H9 (cell line): ENCODE measurements around the gene ZNF382. TPM values are rescaled to one million over a fixed set of nuclear protein-coding genes. Genes with fewer than 3 reads are reported as not detected.
A peak's percentile ranks its signal among the peaks of the same experiment; 100 is the strongest.

Source experiments
- DNase-seq: peaks from one replicate; pipeline ENCODE4 v3.0.0-alpha.2; 2017
- H2AFZ ChIP-seq: one replicate; pipeline ENCODE4 v1.6.1; 2013; ENCODE audit warnings: mild to moderate bottlenecking, low read length, control low read depth, moderate library complexity
- H2AK5ac ChIP-seq: 2 replicates; pipeline ENCODE4 v1.6.1; 2013; ENCODE audit warnings: low read length, control low read depth, mixed read lengths; ENCODE audit not compliant: insufficient read length
- H2BK120ac ChIP-seq: one replicate; pipeline ENCODE4 v1.6.1; 2013; ENCODE audit warnings: low read depth, mild to moderate bottlenecking, low read length, control low read depth, inconsistent platforms; ENCODE audit not compliant: poor library complexity, severe bottlenecking
- H2BK12ac ChIP-seq: 2 replicates; pipeline ENCODE4 v1.6.1; 2013; ENCODE audit warnings: low read length, control low read depth, mixed read lengths, low read depth; ENCODE audit not compliant: insufficient read length
- H2BK15ac ChIP-seq: 2 replicates; pipeline ENCODE4 v1.6.1; 2013; ENCODE audit warnings: low read depth, low read length, control low read depth
- H2BK20ac ChIP-seq: one replicate; pipeline ENCODE4 v1.6.1; 2013; ENCODE audit warnings: low read depth, mild to moderate bottlenecking, low read length, control low read depth, inconsistent platforms; ENCODE audit not compliant: poor library complexity, severe bottlenecking
- H2BK5ac ChIP-seq: 2 replicates; pipeline ENCODE4 v1.6.1; 2013; ENCODE audit warnings: low read length, control low read depth, mixed read lengths; ENCODE audit not compliant: insufficient read length
- H3K14ac ChIP-seq: 2 replicates; pipeline ENCODE4 v1.6.1; 2013; ENCODE audit warnings: low read length, control low read depth; ENCODE audit not compliant: insufficient read depth
- H3K18ac ChIP-seq: 2 replicates; pipeline ENCODE4 v1.6.1; 2013; ENCODE audit warnings: low read depth, mild to moderate bottlenecking, mixed read lengths, low read length, control low read depth; ENCODE audit not compliant: insufficient read length
- H3K23ac ChIP-seq: 2 replicates; pipeline ENCODE4 v1.6.1; 2013; ENCODE audit warnings: low read length, control low read depth, mixed read lengths, low read depth; ENCODE audit not compliant: insufficient read length
- H3K23me2 ChIP-seq: 2 replicates; pipeline ENCODE4 v1.6.1; 2013; ENCODE audit warnings: low read depth, mild to moderate bottlenecking, mixed read lengths, low read length, control low read depth; ENCODE audit not compliant: insufficient read length, poor library complexity, severe bottlenecking
- H3K27ac ChIP-seq: 2 replicates; pipeline ENCODE4 v1.5.1; 2013; ENCODE audit warnings: low read length, control low read depth, mixed read lengths, low read depth; ENCODE audit not compliant: insufficient read length
- H3K27me3 ChIP-seq: 2 replicates; pipeline ENCODE4 v1.6.1; 2013; ENCODE audit warnings: low read length, control low read depth, inconsistent platforms; ENCODE audit not compliant: insufficient read depth
- H3K4ac ChIP-seq: 2 replicates; pipeline ENCODE4 v1.6.1; 2013; ENCODE audit warnings: low read depth, mild to moderate bottlenecking, control low read depth, inconsistent platforms, low read length, moderate library complexity
- H3K4me1 ChIP-seq: 2 replicates; pipeline ENCODE4 v1.6.1; 2013; ENCODE audit warnings: low read length, control low read depth, inconsistent platforms; ENCODE audit not compliant: insufficient read depth
- H3K4me2 ChIP-seq: 2 replicates; pipeline ENCODE4 v1.6.1; 2013; ENCODE audit warnings: low read length, control low read depth, mixed read lengths; ENCODE audit not compliant: insufficient read length, insufficient read depth
- H3K56ac ChIP-seq: 2 replicates; pipeline ENCODE4 v1.6.1; 2013; ENCODE audit warnings: low read depth, mild to moderate bottlenecking, mixed read lengths, low read length, control low read depth; ENCODE audit not compliant: insufficient read length
- H3K79me1 ChIP-seq: 2 replicates; pipeline ENCODE4 v1.6.1; 2013; ENCODE audit warnings: low read depth, mild to moderate bottlenecking, moderate library complexity, low read length, control low read depth, inconsistent platforms; ENCODE audit not compliant: insufficient read depth, poor library complexity, severe bottlenecking
- H3K79me2 ChIP-seq: 2 replicates; pipeline ENCODE4 v1.6.1; 2013; ENCODE audit warnings: low read length, control low read depth, inconsistent platforms; ENCODE audit not compliant: insufficient read depth
- H3K9ac ChIP-seq: 2 replicates; pipeline ENCODE4 v1.6.1; 2013; ENCODE audit warnings: low read length, control low read depth, mixed read lengths; ENCODE audit not compliant: insufficient read length; ENCODE audit errors: extremely low read depth
- H3K9me3 ChIP-seq: one replicate; pipeline ENCODE4 v1.6.1; 2013; ENCODE audit warnings: low read depth, low read length, inconsistent platforms; ENCODE audit not compliant: control insufficient read depth
- H3T11ph ChIP-seq: one replicate; pipeline ENCODE4 v1.6.1; 2013; ENCODE audit warnings: mild to moderate bottlenecking, low read length, control low read depth, inconsistent platforms
- H4K20me1 ChIP-seq: one replicate; pipeline ENCODE4 v1.6.1; 2013; ENCODE audit not compliant: control insufficient read depth, insufficient read length, insufficient read depth
- H4K5ac ChIP-seq: 2 replicates; pipeline ENCODE4 v1.6.1; 2013; ENCODE audit warnings: low read depth, mild to moderate bottlenecking, mixed read lengths, low read length, control low read depth; ENCODE audit not compliant: insufficient read length
- H4K8ac ChIP-seq: replicated peaks from 2 replicates; pipeline ENCODE4 v1.6.1; 2013; ENCODE audit warnings: low read length, control low read depth, mixed read lengths, low read depth; ENCODE audit not compliant: insufficient read length
- H4K91ac ChIP-seq: 2 replicates; pipeline ENCODE4 v1.6.1; 2013; ENCODE audit warnings: low read depth, mild to moderate bottlenecking, moderate library complexity, mixed read lengths, low read length, control low read depth; ENCODE audit not compliant: insufficient read length
- H3K27ac Mint-ChIP-seq, 3 experiments: 2 replicates in 2 of 3; 3 replicates in 1 of 3; pipeline ENCODE4 v1.8.0; 2020 to 2021; ENCODE audit warnings: mixed read lengths in 3 of 3, mild to moderate bottlenecking in 1 of 3, moderate library complexity in 1 of 3
- H3K27me3 Mint-ChIP-seq: 2 replicates; pipeline ENCODE4 v1.8.0; 2021; ENCODE audit warnings: low read depth, mild to moderate bottlenecking, moderate library complexity, mixed read lengths
- H3K36me3 Mint-ChIP-seq, 3 experiments: 2 replicates in 2 of 3; 3 replicates in 1 of 3; pipeline ENCODE4 v1.8.0; 2020 to 2021; ENCODE audit warnings: low read depth in 3 of 3, mixed read lengths in 3 of 3; ENCODE audit not compliant: insufficient read depth in 1 of 3
- H3K4me1 Mint-ChIP-seq, 2 experiments: 2 replicates each; pipeline ENCODE4 v1.8.0; 2020; ENCODE audit warnings: mixed read lengths in 2 of 2
- H3K4me3 Mint-ChIP-seq, 2 experiments: 2 replicates in 1 of 2; 3 replicates in 1 of 2; pipeline ENCODE4 v1.8.0; 2020 to 2021; ENCODE audit warnings: mild to moderate bottlenecking in 2 of 2, mixed read lengths in 2 of 2, moderate library complexity in 1 of 2
- H3K9me3 Mint-ChIP-seq, 2 experiments: 2 replicates in 1 of 2; 3 replicates in 1 of 2; pipeline ENCODE4 v1.8.0; 2020; ENCODE audit warnings: mild to moderate bottlenecking in 2 of 2, mixed read lengths in 2 of 2, moderate library complexity in 1 of 2
- WGBS: extraction: QIAGEN DNeasy Blood & Tissue Kit; methylation state at CpG from one replicate; pipeline ENCODE4 v1.1.7; 2013; ENCODE audit warnings: missing lambda C conversion rate, low lambda C conversion rate, mixed read lengths; ENCODE audit not compliant: insufficient read length; ENCODE audit errors: extremely low coverage; 5-methylcytosine and 5-hydroxymethylcytosine counted together
- total RNA-seq: library from RNA; stranded (reverse); gene quantifications from 2 replicates; pipeline ENCODE4 v1.2.1, GENCODE V29; 2021
- TF ChIP-seq, protein P1 (sequence below): fragments of 200-600 bp; sonication (generic); conservative IDR thresholded peaks from 3 replicates; pipeline ENCODE4 v1.8.0; 2021; ENCODE audit warnings: antibody characterized with exemption, mild to moderate bottlenecking

The ZNF382 gene
- total RNA-seq, 1 experiment from 2014 or later, result 10.8 TPM

DNA sequence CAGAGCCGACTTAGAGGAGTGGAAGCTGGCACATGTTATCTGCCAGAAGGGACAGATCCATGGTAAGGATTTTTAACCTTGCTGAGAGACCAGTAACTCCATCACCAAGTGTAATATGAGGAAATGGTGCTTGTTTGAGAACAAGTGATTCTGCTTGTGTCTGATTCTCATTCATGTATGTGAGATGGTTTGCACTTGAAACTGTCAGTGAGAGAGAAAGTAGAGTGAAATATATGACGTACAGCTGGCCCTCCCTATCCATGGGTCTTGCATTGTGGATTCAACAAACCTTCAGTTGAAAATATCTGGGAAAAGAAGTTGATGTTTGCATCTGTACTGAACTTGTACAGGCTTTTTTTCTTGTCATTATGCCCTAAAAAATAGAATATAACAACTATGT is 63.5 kb downstream of the ZNF382 start:
- no peak overlapping the region for H2BK120ac ChIP-seq
- no CpG with 5 or more reads among the region's 2 CpGs for WGBS
- H4K20me1 ChIP-seq, result no peaks in the 10 kb centered on the region
- H2BK5ac ChIP-seq, result no peak overlapping the region
- peak overlapping the region; percentile 17 for H3K4me2 ChIP-seq
- no peak overlapping the region for H3K18ac ChIP-seq
- H2BK20ac ChIP-seq, result no peak overlapping the region
- peaks cover 3% of the 10 kb centered on the region; the same call in 1 of the 2 replicates for H3K4me1 ChIP-seq
- H2AFZ ChIP-seq, result no peak overlapping the region
- Mint-ChIP-seq H3K27me3 (no peaks in the 10 kb centered on the region), H3K36me3 (peaks cover 19 to 57% (median 26%) of the 10 kb centered on the region in 3 experiments), H3K4me1 (peaks cover 11 to 13% of the 10 kb centered on the region in 2 experiments), H3K9me3 (peaks cover 3 to 69% of the 10 kb centered on the region in 2 experiments), H3K4me3 (peak overlapping the region; percentile 60 to 99), H3K27ac (no peak overlapping the region)
- no peak overlapping the region for H3K56ac ChIP-seq
- DNase-seq, result no peak
- H3K14ac ChIP-seq, result no peak overlapping the region
- H3K27me3 ChIP-seq, result no peaks in the 10 kb centered on the region
- H3K9me3 ChIP-seq, result no peaks in the 10 kb centered on the region
- H4K5ac ChIP-seq, result no peak overlapping the region
- H3K4ac ChIP-seq, result no peak overlapping the region
- H4K8ac ChIP-seq, result no peak overlapping the region
- no peak overlapping the region for H3K9ac ChIP-seq
- no peak overlapping the region for H3K27ac ChIP-seq
- H3K23ac ChIP-seq, result no peak overlapping the region
- H3T11ph ChIP-seq, result no peak overlapping the region
- no peaks in the 10 kb centered on the region for H3K23me2 ChIP-seq
- H2AK5ac ChIP-seq, result no peak overlapping the region
- no peak overlapping the region for H4K91ac ChIP-seq
- H2BK15ac ChIP-seq, result no peak overlapping the region
- no peaks in the 10 kb centered on the region for H3K79me1 ChIP-seq
- TF ChIP-seq, protein P1, sequence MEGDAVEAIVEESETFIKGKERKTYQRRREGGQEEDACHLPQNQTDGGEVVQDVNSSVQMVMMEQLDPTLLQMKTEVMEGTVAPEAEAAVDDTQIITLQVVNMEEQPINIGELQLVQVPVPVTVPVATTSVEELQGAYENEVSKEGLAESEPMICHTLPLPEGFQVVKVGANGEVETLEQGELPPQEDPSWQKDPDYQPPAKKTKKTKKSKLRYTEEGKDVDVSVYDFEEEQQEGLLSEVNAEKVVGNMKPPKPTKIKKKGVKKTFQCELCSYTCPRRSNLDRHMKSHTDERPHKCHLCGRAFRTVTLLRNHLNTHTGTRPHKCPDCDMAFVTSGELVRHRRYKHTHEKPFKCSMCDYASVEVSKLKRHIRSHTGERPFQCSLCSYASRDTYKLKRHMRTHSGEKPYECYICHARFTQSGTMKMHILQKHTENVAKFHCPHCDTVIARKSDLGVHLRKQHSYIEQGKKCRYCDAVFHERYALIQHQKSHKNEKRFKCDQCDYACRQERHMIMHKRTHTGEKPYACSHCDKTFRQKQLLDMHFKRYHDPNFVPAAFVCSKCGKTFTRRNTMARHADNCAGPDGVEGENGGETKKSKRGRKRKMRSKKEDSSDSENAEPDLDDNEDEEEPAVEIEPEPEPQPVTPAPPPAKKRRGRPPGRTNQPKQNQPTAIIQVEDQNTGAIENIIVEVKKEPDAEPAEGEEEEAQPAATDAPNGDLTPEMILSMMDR, result no peak
- H2BK12ac ChIP-seq, result no peak overlapping the region
- peaks cover 4% of the 10 kb centered on the region; the same call in 1 of the 2 replicates for H3K79me2 ChIP-seq
